ENCODE data around the gene ATP8B4.

- TF ChIP-seq POLR2A (IDR thresholded peaks at IDR 0.05) (no peak), CTCF (IDR thresholded peaks at IDR 0.05) (no peak)
Observed at GRCh38 chr15:50106457-50106856, 12.6 kb downstream of the ATP8B4 start.

All from testis (tissue), 2 donors.